ENCODE measurements around the gene MRPL28. TPM values are rescaled to one million over a fixed set of nuclear protein-coding genes. Genes with fewer than 3 reads are reported as not detected.

Gene MRPL28
- polyA plus RNA-seq, 1 of the 3 experiments (the other 2 are of a cell fraction): 320 TPM

GRCh38 chr16:330741-331140 lies 39.6 kb downstream of the MRPL28 start (continued):
- TF ChIP-seq RFX5 (IDR thresholded peaks at IDR 0.05; ENCODE audit: low read length) (no peak), USF2 (IDR thresholded peaks at IDR 0.05; ENCODE audit: borderline replicate concordance, low read depth, low read length) (no peak), TCF12 (IDR thresholded peaks at IDR 0.05) (no peak), RAD21 (IDR thresholded peaks at IDR 0.05; ENCODE audit: low read length) (0 out of 2 replicates have a peak, but pooled peaks have one; percentile 12), EP300 (IDR thresholded peaks at IDR 0.05; ENCODE audit: borderline replicate concordance in 1 of 2, low read depth in 1 of 2, low read length in 1 of 2) (peak in 1 of 2 experiments; percentile 77; a peak in 1 of 4 replicates), RXRA (IDR thresholded peaks at IDR 0.05; ENCODE audit: borderline replicate concordance, low read depth) (no peak), MEF2A (IDR thresholded peaks at IDR 0.05; ENCODE audit: borderline replicate concordance, low read depth) (no peak), ZBTB33 (IDR thresholded peaks at IDR 0.05; ENCODE audit: borderline replicate concordance, low read depth) (no peak), YY1 (IDR thresholded peaks at IDR 0.05; ENCODE audit: low read depth) (no peak), FOXJ3 (CRISPR knock-in tag; IDR thresholded peaks at IDR 0.05) (0 out of 2 replicates have a peak, but pooled peaks have one; percentile 35)
- TF ChIP-seq, protein P1, sequence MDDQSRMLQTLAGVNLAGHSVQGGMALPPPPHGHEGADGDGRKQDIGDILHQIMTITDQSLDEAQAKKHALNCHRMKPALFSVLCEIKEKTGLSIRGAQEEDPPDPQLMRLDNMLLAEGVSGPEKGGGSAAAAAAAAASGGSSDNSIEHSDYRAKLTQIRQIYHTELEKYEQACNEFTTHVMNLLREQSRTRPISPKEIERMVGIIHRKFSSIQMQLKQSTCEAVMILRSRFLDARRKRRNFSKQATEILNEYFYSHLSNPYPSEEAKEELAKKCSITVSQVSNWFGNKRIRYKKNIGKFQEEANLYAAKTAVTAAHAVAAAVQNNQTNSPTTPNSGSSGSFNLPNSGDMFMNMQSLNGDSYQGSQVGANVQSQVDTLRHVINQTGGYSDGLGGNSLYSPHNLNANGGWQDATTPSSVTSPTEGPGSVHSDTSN (IDR thresholded peaks at IDR 0.05): no peak
- TF ChIP-seq, protein P2, sequence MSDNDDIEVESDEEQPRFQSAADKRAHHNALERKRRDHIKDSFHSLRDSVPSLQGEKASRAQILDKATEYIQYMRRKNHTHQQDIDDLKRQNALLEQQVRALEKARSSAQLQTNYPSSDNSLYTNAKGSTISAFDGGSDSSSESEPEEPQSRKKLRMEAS (IDR thresholded peaks at IDR 0.05; ENCODE audit: low read depth): no peak

DNA sequence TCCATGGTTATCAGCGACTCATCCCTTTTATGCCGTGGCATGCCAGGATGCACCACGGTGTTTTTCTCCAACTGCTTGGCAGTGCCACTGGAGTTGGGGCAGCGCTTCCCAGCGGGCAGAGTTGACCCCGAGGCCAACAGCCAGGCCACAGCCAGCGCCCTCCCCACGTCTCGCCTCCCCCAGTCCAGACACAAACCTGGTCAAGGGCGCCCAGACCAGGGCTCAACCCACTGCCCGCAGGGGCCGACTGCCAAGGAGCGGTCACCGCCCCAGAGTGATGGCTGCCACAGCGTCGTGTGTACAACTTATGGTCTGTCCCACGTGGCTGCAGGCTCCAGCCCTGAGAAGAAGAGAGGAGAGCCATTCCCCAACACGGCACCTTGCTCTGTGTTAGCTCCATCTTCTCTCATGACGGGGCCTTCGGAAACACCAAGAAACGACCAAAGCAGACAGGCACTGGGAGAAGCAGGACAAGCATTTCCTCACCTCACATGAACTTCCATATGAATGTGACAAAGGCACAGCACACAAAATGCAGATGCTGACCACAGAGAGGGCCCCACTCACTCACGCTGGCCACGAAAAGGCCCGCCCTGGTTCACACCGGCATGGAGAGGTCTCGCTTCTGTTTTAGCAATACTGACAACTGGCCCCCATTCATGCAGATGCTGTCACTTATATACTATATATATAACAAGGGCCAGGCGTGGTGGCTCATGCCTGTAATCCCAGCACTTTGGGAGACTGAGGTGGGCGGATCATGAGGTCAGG lies 44.8 kb downstream of the MRPL28 start:
- TF ChIP-seq GABPA (IDR thresholded peaks at IDR 0.05; ENCODE audit: low read depth): no peak
- TF ChIP-seq, protein P3, sequence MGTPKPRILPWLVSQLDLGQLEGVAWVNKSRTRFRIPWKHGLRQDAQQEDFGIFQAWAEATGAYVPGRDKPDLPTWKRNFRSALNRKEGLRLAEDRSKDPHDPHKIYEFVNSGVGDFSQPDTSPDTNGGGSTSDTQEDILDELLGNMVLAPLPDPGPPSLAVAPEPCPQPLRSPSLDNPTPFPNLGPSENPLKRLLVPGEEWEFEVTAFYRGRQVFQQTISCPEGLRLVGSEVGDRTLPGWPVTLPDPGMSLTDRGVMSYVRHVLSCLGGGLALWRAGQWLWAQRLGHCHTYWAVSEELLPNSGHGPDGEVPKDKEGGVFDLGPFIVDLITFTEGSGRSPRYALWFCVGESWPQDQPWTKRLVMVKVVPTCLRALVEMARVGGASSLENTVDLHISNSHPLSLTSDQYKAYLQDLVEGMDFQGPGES (IDR thresholded peaks at IDR 0.05; ENCODE audit: low read depth, low read length): no peak
- TF ChIP-seq, protein P4, sequence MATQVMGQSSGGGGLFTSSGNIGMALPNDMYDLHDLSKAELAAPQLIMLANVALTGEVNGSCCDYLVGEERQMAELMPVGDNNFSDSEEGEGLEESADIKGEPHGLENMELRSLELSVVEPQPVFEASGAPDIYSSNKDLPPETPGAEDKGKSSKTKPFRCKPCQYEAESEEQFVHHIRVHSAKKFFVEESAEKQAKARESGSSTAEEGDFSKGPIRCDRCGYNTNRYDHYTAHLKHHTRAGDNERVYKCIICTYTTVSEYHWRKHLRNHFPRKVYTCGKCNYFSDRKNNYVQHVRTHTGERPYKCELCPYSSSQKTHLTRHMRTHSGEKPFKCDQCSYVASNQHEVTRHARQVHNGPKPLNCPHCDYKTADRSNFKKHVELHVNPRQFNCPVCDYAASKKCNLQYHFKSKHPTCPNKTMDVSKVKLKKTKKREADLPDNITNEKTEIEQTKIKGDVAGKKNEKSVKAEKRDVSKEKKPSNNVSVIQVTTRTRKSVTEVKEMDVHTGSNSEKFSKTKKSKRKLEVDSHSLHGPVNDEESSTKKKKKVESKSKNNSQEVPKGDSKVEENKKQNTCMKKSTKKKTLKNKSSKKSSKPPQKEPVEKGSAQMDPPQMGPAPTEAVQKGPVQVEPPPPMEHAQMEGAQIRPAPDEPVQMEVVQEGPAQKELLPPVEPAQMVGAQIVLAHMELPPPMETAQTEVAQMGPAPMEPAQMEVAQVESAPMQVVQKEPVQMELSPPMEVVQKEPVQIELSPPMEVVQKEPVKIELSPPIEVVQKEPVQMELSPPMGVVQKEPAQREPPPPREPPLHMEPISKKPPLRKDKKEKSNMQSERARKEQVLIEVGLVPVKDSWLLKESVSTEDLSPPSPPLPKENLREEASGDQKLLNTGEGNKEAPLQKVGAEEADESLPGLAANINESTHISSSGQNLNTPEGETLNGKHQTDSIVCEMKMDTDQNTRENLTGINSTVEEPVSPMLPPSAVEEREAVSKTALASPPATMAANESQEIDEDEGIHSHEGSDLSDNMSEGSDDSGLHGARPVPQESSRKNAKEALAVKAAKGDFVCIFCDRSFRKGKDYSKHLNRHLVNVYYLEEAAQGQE (IDR thresholded peaks at IDR 0.05; ENCODE audit: low read depth, low read length): no peak
- no peak for TF ChIP-seq TAF1 (IDR thresholded peaks at IDR 0.05; ENCODE audit: borderline replicate concordance, low read depth, low read length)
- TF ChIP-seq JUND (IDR thresholded peaks at IDR 0.05): no peak
- Histone ChIP-seq H3K4me3 (ENCODE audit: low read depth in 2 of 2, low read length in 1 of 2) (no peak overlapping the region), H3K9me3 (no peaks in the 10 kb centered on the region), H3K4me2 (no peak overlapping the region), H3K4me1 (ENCODE audit: control insufficient read depth in 1 of 2, insufficient read depth in 2 of 2, low read depth in 1 of 2, low read length in 1 of 2) (peaks cover 5 to 23% of the 10 kb centered on the region in 2 experiments; a peak in 2 of 4 replicates), H3K27ac (ENCODE audit: low read depth in 2 of 2, low read length in 1 of 2) (no peak overlapping the region), H3K9me2 (no peaks in the 10 kb centered on the region), H2AFZ (ENCODE audit: low read depth) (no peak overlapping the region), H3F3A (replicated peaks; ENCODE audit: insufficient read depth) (peaks cover 5% of the 10 kb centered on the region), H4K20me1 (ENCODE audit: insufficient read depth) (peaks cover 85% of the 10 kb centered on the region), H3K9ac (no peak overlapping the region), H3K79me2 (ENCODE audit: insufficient read depth) (peaks cover 82% of the 10 kb centered on the region), H3K27me3 (ENCODE audit: insufficient read depth) (no peaks in the 10 kb centered on the region), H3K36me3 (replicated peaks in 1 of 2; ENCODE audit: control insufficient read depth in 1 of 2, insufficient read depth in 2 of 2, low read length in 1 of 2) (no peaks in the 10 kb centered on the region)
- DNase-seq: no peak
- 89% methylated on average over 18 of the region's 28 CpGs for WGBS (ENCODE audit: low lambda C conversion rate)
- ChIA-PET CTCF (no interaction called here), POLR2A (no interaction called here)

All from SK-N-SH (cell line).